ENCODE measurements around the gene TMOD1. TPM values are rescaled to one million over a fixed set of nuclear protein-coding genes. Genes with fewer than 3 reads are reported as not detected.

The TMOD1 gene
- total RNA-seq, 1 experiment from 2014 or later, result not detected

DNA sequence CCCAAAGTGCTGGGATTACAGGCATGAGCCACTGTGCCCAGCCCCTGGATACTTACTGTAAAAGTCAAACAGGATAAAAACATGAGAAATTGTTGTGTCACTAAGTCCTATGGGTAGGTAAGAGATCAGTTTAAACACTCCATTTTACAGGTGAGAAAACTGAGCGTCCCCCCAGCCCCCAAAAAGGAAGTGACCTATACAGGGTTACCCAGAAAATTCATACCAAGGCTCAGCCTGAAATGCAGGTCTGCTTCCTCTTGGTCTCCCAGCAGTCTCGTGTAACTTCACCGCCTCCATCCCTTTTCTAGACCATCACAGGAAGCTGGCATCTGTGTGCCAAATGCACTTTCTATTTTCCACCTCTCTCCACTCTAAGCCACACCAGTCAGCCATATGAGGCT is 57.2 kb downstream of the TMOD1 start:
- H3K36me3 ChIP-seq (ENCODE audit: insufficient read depth, low read length), result no peaks in the 10 kb centered on the region
- H3K27me3 ChIP-seq (ENCODE audit: low read length), result no peaks in the 10 kb centered on the region
- H3K27ac ChIP-seq (ENCODE audit: low read length), result no peak overlapping the region
- no peaks in the 10 kb centered on the region for H3K79me2 ChIP-seq (ENCODE audit: low read length)
- H3K9ac ChIP-seq (ENCODE audit: low read length), result no peak overlapping the region
- H3K9me2 ChIP-seq (replicated peaks; ENCODE audit: insufficient read depth, low read length), result no peaks in the 10 kb centered on the region
- H3K9me3 ChIP-seq (ENCODE audit: low read length), result no peaks in the 10 kb centered on the region
- no peaks in the 10 kb centered on the region for H4K20me1 ChIP-seq (ENCODE audit: insufficient read depth, low read depth, low read length)
- H3K4me1 ChIP-seq (ENCODE audit: low read length), result no peaks in the 10 kb centered on the region
- no peak overlapping the region for H2AFZ ChIP-seq (ENCODE audit: low read length)
- no peak for DNase-seq
- no peak overlapping the region for H3K4me3 ChIP-seq (ENCODE audit: low read length)
- H3K4me2 ChIP-seq (ENCODE audit: low read depth, low read length, poor library complexity, severe bottlenecking), result no peak overlapping the region

DNA sequence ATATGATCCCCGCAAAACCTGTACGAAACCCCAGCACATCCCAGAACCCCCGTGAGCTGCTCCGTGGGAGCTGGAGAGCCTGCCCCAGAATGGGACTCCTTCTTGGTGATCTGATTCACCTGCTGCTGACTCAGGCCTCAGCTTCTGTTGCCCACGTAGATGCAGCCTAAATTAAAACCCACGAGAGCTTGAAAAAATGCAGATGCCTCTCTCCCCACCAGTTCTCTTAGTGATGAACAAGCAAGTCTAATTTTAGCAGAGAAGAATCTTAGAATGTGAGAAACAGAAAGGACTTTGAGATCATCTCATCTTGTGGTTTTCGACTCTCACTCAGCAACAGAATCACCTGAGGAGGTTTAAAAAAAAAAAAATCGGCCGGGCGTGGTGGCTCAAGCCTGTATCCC is 57.6 kb downstream of the TMOD1 start:
- Histone ChIP-seq H4K20me1 (ENCODE audit: insufficient read depth, low read depth, low read length) (no peaks in the 10 kb centered on the region), H3K4me2 (ENCODE audit: low read depth, low read length, poor library complexity, severe bottlenecking) (no peak overlapping the region), H3K36me3 (ENCODE audit: insufficient read depth, low read length) (no peaks in the 10 kb centered on the region), H3K9ac (ENCODE audit: low read length) (no peak overlapping the region), H3K27ac (ENCODE audit: low read length) (no peak overlapping the region), H3K9me2 (replicated peaks; ENCODE audit: insufficient read depth, low read length) (no peaks in the 10 kb centered on the region), H3K4me1 (ENCODE audit: low read length) (no peaks in the 10 kb centered on the region), H3K9me3 (ENCODE audit: low read length) (no peaks in the 10 kb centered on the region), H3K27me3 (ENCODE audit: low read length) (no peaks in the 10 kb centered on the region), H3K79me2 (ENCODE audit: low read length) (no peaks in the 10 kb centered on the region), H3K4me3 (ENCODE audit: low read length) (no peak overlapping the region), H2AFZ (ENCODE audit: low read length) (no peak overlapping the region)
- DNase-seq, result no peak

DNA sequence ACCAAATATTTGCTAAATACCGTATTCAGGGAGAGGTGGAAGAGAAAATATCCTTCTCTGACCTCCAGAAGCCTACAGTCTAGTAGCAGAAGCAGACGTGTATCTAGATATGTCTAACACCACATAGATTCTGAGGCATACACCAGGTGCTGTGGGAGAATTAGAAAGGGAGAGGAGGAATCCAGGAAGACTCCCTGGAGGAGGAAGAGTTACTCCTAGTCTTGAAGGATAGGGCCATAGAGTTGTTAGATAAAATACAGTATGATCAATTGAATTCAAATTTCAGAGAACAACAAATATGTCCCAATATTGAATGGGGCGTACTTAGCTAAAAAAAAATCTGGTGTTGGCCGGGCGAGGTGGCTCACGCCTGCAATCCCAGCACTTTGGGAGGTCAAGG is 58.7 kb downstream of the TMOD1 start:
- H3K4me3 ChIP-seq (ENCODE audit: low read length), result no peak overlapping the region
- no peak overlapping the region for H3K27ac ChIP-seq (ENCODE audit: low read length)
- no peaks in the 10 kb centered on the region for H4K20me1 ChIP-seq (ENCODE audit: insufficient read depth, low read depth, low read length)
- H3K79me2 ChIP-seq (ENCODE audit: low read length), result no peaks in the 10 kb centered on the region
- no peaks in the 10 kb centered on the region for H3K36me3 ChIP-seq (ENCODE audit: insufficient read depth, low read length)
- no peak overlapping the region for H2AFZ ChIP-seq (ENCODE audit: low read length)
- H3K9me2 ChIP-seq (replicated peaks; ENCODE audit: insufficient read depth, low read length), result no peaks in the 10 kb centered on the region
- no peak for DNase-seq
- H3K4me2 ChIP-seq (ENCODE audit: low read depth, low read length, poor library complexity, severe bottlenecking), result no peak overlapping the region
- H3K4me1 ChIP-seq (ENCODE audit: low read length), result no peaks in the 10 kb centered on the region
- no peaks in the 10 kb centered on the region for H3K9me3 ChIP-seq (ENCODE audit: low read length)
- no peak overlapping the region for H3K9ac ChIP-seq (ENCODE audit: low read length)
- H3K27me3 ChIP-seq (ENCODE audit: low read length), result no peaks in the 10 kb centered on the region

DNA sequence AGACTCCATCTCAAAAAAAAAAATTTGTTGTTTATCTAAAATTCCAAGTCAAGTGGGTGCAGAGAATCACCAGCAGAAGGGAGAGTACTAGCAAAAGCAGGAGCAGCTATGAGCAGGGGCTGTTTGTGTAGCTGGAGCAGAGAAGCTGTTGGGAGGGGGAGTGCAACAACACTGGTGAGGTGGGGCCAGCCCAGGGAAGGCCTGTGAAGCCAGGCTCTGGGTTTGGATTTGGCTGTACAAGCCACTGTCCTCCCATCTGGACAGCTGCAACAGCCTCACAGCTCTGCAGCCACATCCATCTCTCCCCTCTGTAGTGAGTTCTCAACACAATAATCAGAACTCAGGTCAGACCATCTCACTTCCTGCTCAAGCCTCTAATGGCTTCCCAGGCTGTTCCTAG is 59.4 kb downstream of the TMOD1 start:
- H3K79me2 ChIP-seq (ENCODE audit: low read length), result no peaks in the 10 kb centered on the region
- DNase-seq, result no peak
- H3K9me3 ChIP-seq (ENCODE audit: low read length), result no peaks in the 10 kb centered on the region
- no peaks in the 10 kb centered on the region for H3K4me1 ChIP-seq (ENCODE audit: low read length)
- H4K20me1 ChIP-seq (ENCODE audit: insufficient read depth, low read depth, low read length), result no peaks in the 10 kb centered on the region
- no peak overlapping the region for H3K4me3 ChIP-seq (ENCODE audit: low read length)
- H3K4me2 ChIP-seq (ENCODE audit: low read depth, low read length, poor library complexity, severe bottlenecking), result no peak overlapping the region
- H3K27me3 ChIP-seq (ENCODE audit: low read length), result no peaks in the 10 kb centered on the region
- H3K9me2 ChIP-seq (replicated peaks; ENCODE audit: insufficient read depth, low read length), result no peaks in the 10 kb centered on the region
- H3K27ac ChIP-seq (ENCODE audit: low read length), result no peak overlapping the region
- H3K9ac ChIP-seq (ENCODE audit: low read length), result no peak overlapping the region
- no peaks in the 10 kb centered on the region for H3K36me3 ChIP-seq (ENCODE audit: insufficient read depth, low read length)
- no peak overlapping the region for H2AFZ ChIP-seq (ENCODE audit: low read length)

DNA sequence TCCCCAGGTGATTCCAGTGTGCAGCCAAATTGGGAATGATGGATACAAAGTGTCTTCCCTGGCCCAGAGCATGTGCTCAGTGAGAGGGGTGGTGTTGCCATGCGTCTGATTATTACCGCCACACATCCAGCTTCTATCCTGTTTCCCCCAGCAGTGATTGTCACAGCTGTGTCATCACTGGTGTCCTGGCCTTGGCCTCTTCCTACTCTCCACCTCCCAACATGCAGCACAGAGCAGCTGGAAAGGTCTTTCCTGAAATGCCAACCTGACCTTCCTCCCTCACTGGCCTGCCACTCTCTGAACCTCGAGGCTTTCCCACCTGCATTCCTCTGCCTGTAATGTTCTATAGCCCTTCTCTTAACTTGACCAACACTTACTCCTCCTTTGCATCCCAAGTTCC is 60.0 kb downstream of the TMOD1 start:
- no peak overlapping the region for H3K27ac ChIP-seq (ENCODE audit: low read length)
- H3K4me2 ChIP-seq (ENCODE audit: low read depth, low read length, poor library complexity, severe bottlenecking), result no peak overlapping the region
- DNase-seq, result no peak
- H3K9me3 ChIP-seq (ENCODE audit: low read length), result no peaks in the 10 kb centered on the region
- H3K36me3 ChIP-seq (ENCODE audit: insufficient read depth, low read length), result no peaks in the 10 kb centered on the region
- no peak overlapping the region for H3K9ac ChIP-seq (ENCODE audit: low read length)
- no peaks in the 10 kb centered on the region for H3K27me3 ChIP-seq (ENCODE audit: low read length)
- no peaks in the 10 kb centered on the region for H3K4me1 ChIP-seq (ENCODE audit: low read length)
- H3K9me2 ChIP-seq (replicated peaks; ENCODE audit: insufficient read depth, low read length), result no peaks in the 10 kb centered on the region
- H3K4me3 ChIP-seq (ENCODE audit: low read length), result no peak overlapping the region
- no peaks in the 10 kb centered on the region for H4K20me1 ChIP-seq (ENCODE audit: insufficient read depth, low read depth, low read length)
- no peak overlapping the region for H2AFZ ChIP-seq (ENCODE audit: low read length)
- no peaks in the 10 kb centered on the region for H3K79me2 ChIP-seq (ENCODE audit: low read length)

DNA sequence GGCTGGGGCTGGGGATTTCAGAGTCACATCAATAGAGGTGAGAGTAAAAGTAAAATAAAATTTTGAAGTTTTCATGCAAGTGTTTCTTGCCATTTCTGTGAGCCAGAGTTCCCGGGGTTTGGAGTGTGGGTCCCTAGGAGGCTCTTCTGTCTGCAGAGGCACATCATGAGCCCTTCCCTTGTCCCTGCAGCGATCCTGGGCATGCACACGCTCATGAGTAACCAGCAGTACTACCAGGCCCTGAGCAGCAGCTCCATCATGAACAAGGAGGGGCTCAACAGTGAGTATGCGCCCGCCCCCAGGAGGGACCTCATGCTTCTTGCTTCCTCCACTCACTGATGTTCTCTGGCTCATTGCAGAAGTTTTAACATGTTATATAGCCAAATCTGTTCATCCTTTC is 61.1 kb downstream of the TMOD1 start:
- no peak overlapping the region for H2AFZ ChIP-seq (ENCODE audit: low read length)
- no peak overlapping the region for H3K27ac ChIP-seq (ENCODE audit: low read length)
- no peak overlapping the region for H3K9ac ChIP-seq (ENCODE audit: low read length)
- no peaks in the 10 kb centered on the region for H3K9me2 ChIP-seq (replicated peaks; ENCODE audit: insufficient read depth, low read length)
- no peak overlapping the region for H3K4me2 ChIP-seq (ENCODE audit: low read depth, low read length, poor library complexity, severe bottlenecking)
- H4K20me1 ChIP-seq (ENCODE audit: insufficient read depth, low read depth, low read length), result no peaks in the 10 kb centered on the region
- H3K4me3 ChIP-seq (ENCODE audit: low read length), result no peak overlapping the region
- no peaks in the 10 kb centered on the region for H3K27me3 ChIP-seq (ENCODE audit: low read length)
- no peaks in the 10 kb centered on the region for H3K79me2 ChIP-seq (ENCODE audit: low read length)
- H3K9me3 ChIP-seq (ENCODE audit: low read length), result no peaks in the 10 kb centered on the region
- H3K36me3 ChIP-seq (ENCODE audit: insufficient read depth, low read length), result no peaks in the 10 kb centered on the region
- no peaks in the 10 kb centered on the region for H3K4me1 ChIP-seq (ENCODE audit: low read length)
- no peak for DNase-seq

DNA sequence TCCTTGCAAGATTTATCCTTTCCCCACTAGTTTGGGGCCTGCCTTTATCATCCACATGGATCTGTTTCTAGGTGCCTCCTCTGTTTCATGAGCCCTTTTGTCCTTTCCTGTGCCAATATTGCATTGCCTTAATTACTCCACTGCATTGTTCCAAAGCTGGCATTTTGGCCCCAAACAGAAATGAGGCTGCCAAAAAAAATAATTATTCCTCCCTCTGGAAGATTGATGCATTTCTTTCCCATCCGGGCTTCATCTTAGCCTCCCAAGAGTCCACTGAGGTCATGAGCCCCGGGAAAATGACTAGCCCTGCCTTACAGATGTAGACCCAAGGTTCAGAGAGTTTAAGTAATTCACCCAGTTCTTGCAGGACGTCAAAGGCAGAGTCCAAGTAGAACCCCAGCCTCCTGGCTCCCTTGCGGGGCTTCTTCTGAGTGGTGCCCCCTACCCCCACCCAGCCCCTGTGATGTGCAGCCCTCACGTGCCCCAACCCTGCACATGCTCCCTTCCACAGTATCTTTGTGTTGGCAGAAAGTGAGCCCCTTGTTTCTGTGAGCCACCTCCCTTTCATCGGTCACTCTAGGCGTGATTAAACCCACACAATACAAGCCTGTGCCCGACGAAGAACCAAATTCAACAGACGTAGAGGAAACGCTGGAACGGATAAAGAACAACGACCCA is 62.1 kb downstream of the TMOD1 start:
- no peaks in the 10 kb centered on the region for H3K4me1 ChIP-seq (ENCODE audit: low read length)
- H3K9ac ChIP-seq (ENCODE audit: low read length), result no peak overlapping the region
- H3K9me2 ChIP-seq (replicated peaks; ENCODE audit: insufficient read depth, low read length), result no peaks in the 10 kb centered on the region
- no peak overlapping the region for H3K4me2 ChIP-seq (ENCODE audit: low read depth, low read length, poor library complexity, severe bottlenecking)
- no peak overlapping the region for H3K4me3 ChIP-seq (ENCODE audit: low read length)
- H3K9me3 ChIP-seq (ENCODE audit: low read length), result no peaks in the 10 kb centered on the region
- H2AFZ ChIP-seq (ENCODE audit: low read length), result no peak overlapping the region
- no peak overlapping the region for H3K27ac ChIP-seq (ENCODE audit: low read length)
- no peaks in the 10 kb centered on the region for H3K27me3 ChIP-seq (ENCODE audit: low read length)
- no peaks in the 10 kb centered on the region for H3K79me2 ChIP-seq (ENCODE audit: low read length)
- no peaks in the 10 kb centered on the region for H4K20me1 ChIP-seq (ENCODE audit: insufficient read depth, low read depth, low read length)
- DNase-seq, result no peak
- no peaks in the 10 kb centered on the region for H3K36me3 ChIP-seq (ENCODE audit: insufficient read depth, low read length)

DNA sequence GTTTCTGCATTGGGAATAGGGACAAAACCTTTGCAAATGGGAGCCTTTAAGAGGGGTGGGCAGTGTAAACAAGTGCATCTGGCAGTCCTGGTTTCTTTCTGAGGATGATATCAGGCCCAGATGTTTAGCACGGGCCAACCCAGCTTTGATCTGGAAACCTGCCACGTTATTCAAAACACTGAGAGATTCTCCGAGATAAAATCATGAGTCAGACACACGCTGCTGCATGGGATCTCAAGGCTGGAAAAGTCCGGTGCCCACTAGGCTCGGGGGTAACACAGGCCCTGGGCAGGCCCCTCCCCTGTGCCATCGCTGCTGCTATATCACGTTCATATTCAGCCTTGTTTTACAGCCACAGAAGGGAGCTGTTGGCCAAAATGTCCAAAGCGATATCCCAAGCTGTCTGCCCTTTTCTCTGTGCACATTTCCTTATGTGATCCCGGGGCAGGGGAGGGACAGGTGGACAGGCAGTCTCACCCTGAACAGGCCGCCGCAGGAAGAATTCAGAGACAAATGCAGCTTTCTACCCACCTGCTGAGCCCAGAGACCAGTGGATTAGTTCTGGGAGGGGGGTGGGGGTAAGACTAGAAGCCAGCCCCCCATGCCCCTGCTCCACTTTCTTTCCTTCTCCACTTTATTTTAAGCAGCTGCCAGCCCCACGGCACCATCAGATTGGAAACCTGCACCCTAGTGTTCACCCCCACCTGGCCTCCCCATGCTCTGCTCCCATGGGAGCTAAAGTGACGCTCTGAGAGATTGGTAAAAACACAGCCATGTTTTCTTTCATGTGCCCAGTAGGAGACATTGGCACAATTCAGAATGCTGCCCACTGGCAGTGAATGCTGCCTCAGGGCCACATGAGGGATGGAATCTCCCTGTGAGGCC is 63.1 kb downstream of the TMOD1 start:
- H3K4me2 ChIP-seq (ENCODE audit: low read depth, low read length, poor library complexity, severe bottlenecking), result no peak overlapping the region
- no peak overlapping the region for H3K27ac ChIP-seq (ENCODE audit: low read length)
- no peak overlapping the region for H3K9ac ChIP-seq (ENCODE audit: low read length)
- H3K9me3 ChIP-seq (ENCODE audit: low read length), result no peaks in the 10 kb centered on the region
- H3K4me1 ChIP-seq (ENCODE audit: low read length), result no peaks in the 10 kb centered on the region
- H3K79me2 ChIP-seq (ENCODE audit: low read length), result no peaks in the 10 kb centered on the region
- H2AFZ ChIP-seq (ENCODE audit: low read length), result no peak overlapping the region
- H3K9me2 ChIP-seq (replicated peaks; ENCODE audit: insufficient read depth, low read length), result no peaks in the 10 kb centered on the region
- no peaks in the 10 kb centered on the region for H3K27me3 ChIP-seq (ENCODE audit: low read length)
- no peaks in the 10 kb centered on the region for H4K20me1 ChIP-seq (ENCODE audit: insufficient read depth, low read depth, low read length)
- no peaks in the 10 kb centered on the region for H3K36me3 ChIP-seq (ENCODE audit: insufficient read depth, low read length)
- H3K4me3 ChIP-seq (ENCODE audit: low read length), result no peak overlapping the region
- DNase-seq, result no peak
